ENCODE data around the gene FGF2.

The FGF2 gene

GRCh38 chr4:122901247-122902010, 74.8 kb downstream of the FGF2 start:
- no peak for DNase-seq (ENCODE audit: low read depth, low spot score)
- POLR2A ChIA-PET, result no interaction called here
- TF ChIP-seq CTCF (IDR thresholded peaks at IDR 0.05; ENCODE audit: insufficient read depth, low read length, missing control alignments), result no peak
- H3K4me3 ChIP-seq (ENCODE audit: low read depth, low read length), result no peak overlapping the region
- CTCF ChIA-PET, result interaction anchor here (1.5 to 3.8 kb wide), 3 partner anchors 13 to 299 kb away, joined by 4 to 43 read pairs (median 8); no protein-coding TSS in a partner anchor

GRCh38 chr4:122903766-122904288, 77.2 kb downstream of the FGF2 start:
- H3K4me3 ChIP-seq (ENCODE audit: low read depth, low read length), result no peak overlapping the region
- POLR2A ChIA-PET, result no interaction called here
- no peak for DNase-seq (ENCODE audit: low read depth, low spot score)
- CTCF ChIA-PET, result interaction anchor here (0.8 to 3.8 kb wide), 8 partner anchors 8 to 301 kb away, joined by 3 to 43 read pairs (median 6); no protein-coding TSS in a partner anchor
- no peak for TF ChIP-seq CTCF (IDR thresholded peaks at IDR 0.05; ENCODE audit: insufficient read depth, low read length, missing control alignments)

GRCh38 chr4:122906859-122907305, 80.3 kb downstream of the FGF2 start:
- ChIA-PET CTCF (interaction anchor here (0.8 kb wide), 1 partner anchor 149 kb away, joined by 3 read pairs; no protein-coding TSS in a partner anchor), POLR2A (no interaction called here)
- TF ChIP-seq CTCF (IDR thresholded peaks at IDR 0.05; ENCODE audit: insufficient read depth, low read length, missing control alignments), result no peak
- DNase-seq (ENCODE audit: low read depth, low spot score), result no peak
- H3K4me3 ChIP-seq (ENCODE audit: low read depth, low read length), result no peak overlapping the region

- DNase-seq (ENCODE audit: low read depth, low spot score), result no peak
- ChIA-PET POLR2A (no interaction called here), CTCF (interaction anchor here (0.9 kb wide), 1 partner anchor 173 kb away, joined by 3 read pairs; no protein-coding TSS in a partner anchor)
- no peak for TF ChIP-seq CTCF (IDR thresholded peaks at IDR 0.05; ENCODE audit: insufficient read depth, low read length, missing control alignments)
- H3K4me3 ChIP-seq (ENCODE audit: low read depth, low read length), result no peak overlapping the region
Measured at GRCh38 chr4:122908223-122908622, 81.6 kb downstream of the FGF2 start.

- TF ChIP-seq CTCF (IDR thresholded peaks at IDR 0.05; ENCODE audit: insufficient read depth, low read length, missing control alignments), result no peak
- POLR2A ChIA-PET, result no interaction called here
- H3K4me3 ChIP-seq (ENCODE audit: low read depth, low read length), result no peak overlapping the region
- CTCF ChIA-PET, result interaction anchor here (6.5 kb wide), 1 partner anchor 153 kb away, joined by 114 read pairs; no protein-coding TSS in a partner anchor
- DNase-seq (ENCODE audit: low read depth, low spot score), result no peak
Measured at GRCh38 chr4:122909683-122910082, 83.1 kb downstream of the FGF2 start.

GRCh38 chr4:122911588-122911987, 85.0 kb downstream of the FGF2 start:
- no peak for DNase-seq (ENCODE audit: low read depth, low spot score)
- ChIA-PET CTCF (interaction anchor here (0.9 to 6.5 kb wide), 6 partner anchors 9 to 310 kb away, joined by 3 to 114 read pairs (median 4); partner anchors contain the start of gene BBS12), POLR2A (interaction anchor here (0.6 kb wide), 1 partner anchor 81 kb away, joined by 3 read pairs; no protein-coding TSS in a partner anchor)
- H3K4me3 ChIP-seq (ENCODE audit: low read depth, low read length), result no peak overlapping the region
- TF ChIP-seq CTCF (IDR thresholded peaks at IDR 0.05; ENCODE audit: insufficient read depth, low read length, missing control alignments), result no peak

Data from AG04449 (cell line).